DMS153 (cell line): Measurements from ENCODE around the gene GNPNAT1.
"Not testable (repeated sequence)": the region's sequence is repeated elsewhere in the genome, so short reads cannot be mapped to it uniquely, and the experiment has no call there.

Source experiments
- DNase-seq: peaks from one replicate; lab custom pipeline; 2025; lab: John Stamatoyannopoulos, UW

GNPNAT1 gene

GRCh38 chr14:52729585-52729924 lies 61.9 kb downstream of the GNPNAT1 start:
- DNase-seq: no peak

GRCh38 chr14:52729035-52729434 lies 62.4 kb downstream of the GNPNAT1 start:
- not testable (repeated sequence) for DNase-seq

DNA sequence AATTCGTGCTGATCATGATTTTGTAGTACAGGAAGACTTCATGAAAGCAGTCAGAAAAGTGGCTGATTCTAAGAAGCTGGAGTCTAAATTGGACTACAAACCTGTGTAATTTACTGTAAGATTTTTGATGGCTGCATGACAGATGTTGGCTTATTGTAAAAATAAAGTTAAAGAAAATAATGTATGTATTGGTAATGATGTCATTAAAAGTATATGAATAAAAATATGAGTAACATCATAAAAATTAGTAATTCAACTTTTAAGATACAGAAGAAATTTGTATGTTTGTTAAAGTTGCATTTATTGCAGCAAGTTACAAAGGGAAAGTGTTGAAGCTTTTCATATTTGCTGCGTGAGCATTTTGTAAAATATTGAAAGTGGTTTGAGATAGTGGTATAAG lies 63.9 kb downstream of the GNPNAT1 start:
- DNase-seq: not testable (repeated sequence)
